Measurements from ENCODE around the gene TRIP10. TPM values are rescaled to one million over a fixed set of nuclear protein-coding genes. Genes with fewer than 3 reads are reported as not detected.

TRIP10 gene
- total and polyA plus RNA-seq, 2 of the 13 experiments (the other 11 are each of a cell fraction or from before 2014, with no cell fraction given): 32.5 to 33.2 TPM

DNA sequence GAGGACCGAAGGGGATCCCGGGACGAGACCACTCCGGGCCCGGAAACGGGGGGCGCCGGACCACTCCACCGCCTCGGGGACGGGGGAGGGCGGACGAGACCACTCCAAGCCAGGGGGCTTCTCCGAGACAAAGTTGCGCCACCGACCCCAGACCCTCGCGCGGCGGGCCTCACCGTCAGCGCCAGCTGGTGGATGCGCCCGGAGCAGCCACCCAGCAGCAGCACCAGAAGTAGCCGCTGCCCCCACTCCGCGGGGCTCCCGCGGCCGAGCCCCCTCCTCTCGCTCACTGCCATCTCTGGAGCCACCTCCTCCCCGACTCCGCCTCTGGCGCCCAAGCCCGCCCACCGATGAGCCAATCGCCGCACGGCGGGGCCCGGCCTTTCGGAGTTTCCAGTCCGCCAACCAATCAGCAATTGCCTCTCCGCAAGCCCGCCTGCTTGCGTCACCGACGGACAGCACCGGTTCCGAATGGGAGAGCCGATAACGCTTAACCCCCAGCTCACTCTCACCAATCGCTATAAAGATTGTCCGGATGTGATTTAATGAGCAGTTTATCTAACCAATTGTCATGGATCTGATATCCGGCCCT is 2.1 kb upstream of the TRIP10 start, which contains the start of gene GPR108 (continued):
- TF ChIP-seq, protein P1, sequence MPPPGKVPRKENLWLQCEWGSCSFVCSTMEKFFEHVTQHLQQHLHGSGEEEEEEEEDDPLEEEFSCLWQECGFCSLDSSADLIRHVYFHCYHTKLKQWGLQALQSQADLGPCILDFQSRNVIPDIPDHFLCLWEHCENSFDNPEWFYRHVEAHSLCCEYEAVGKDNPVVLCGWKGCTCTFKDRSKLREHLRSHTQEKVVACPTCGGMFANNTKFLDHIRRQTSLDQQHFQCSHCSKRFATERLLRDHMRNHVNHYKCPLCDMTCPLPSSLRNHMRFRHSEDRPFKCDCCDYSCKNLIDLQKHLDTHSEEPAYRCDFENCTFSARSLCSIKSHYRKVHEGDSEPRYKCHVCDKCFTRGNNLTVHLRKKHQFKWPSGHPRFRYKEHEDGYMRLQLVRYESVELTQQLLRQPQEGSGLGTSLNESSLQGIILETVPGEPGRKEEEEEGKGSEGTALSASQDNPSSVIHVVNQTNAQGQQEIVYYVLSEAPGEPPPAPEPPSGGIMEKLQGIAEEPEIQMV (CRISPR knock-in tag; IDR thresholded peaks at IDR 0.05; ENCODE audit: low read depth): no peak
- no peak for TF ChIP-seq CBX5 (CRISPR knock-in tag; IDR thresholded peaks at IDR 0.05; ENCODE audit: borderline replicate concordance)
- TF ChIP-seq ZNF788 (CRISPR knock-in tag; IDR thresholded peaks at IDR 0.05; ENCODE audit: borderline replicate concordance): peak; percentile 60
- 0 out of 2 replicates have a peak, but pooled peaks have one; percentile 30 for TF ChIP-seq HCFC1 (IDR thresholded peaks at IDR 0.05; ENCODE audit: low read depth, low read length)
- TF ChIP-seq, protein P2, sequence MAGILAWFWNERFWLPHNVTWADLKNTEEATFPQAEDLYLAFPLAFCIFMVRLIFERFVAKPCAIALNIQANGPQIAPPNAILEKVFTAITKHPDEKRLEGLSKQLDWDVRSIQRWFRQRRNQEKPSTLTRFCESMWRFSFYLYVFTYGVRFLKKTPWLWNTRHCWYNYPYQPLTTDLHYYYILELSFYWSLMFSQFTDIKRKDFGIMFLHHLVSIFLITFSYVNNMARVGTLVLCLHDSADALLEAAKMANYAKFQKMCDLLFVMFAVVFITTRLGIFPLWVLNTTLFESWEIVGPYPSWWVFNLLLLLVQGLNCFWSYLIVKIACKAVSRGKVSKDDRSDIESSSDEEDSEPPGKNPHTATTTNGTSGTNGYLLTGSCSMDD (CRISPR knock-in tag; IDR thresholded peaks at IDR 0.05): no peak
- TF ChIP-seq CCAR2 (optimal IDR thresholded peaks at IDR 0.05; ENCODE audit: low read depth, low read length): no peak
- no peak for TF ChIP-seq ATAD3A (CRISPR knock-in tag; IDR thresholded peaks at IDR 0.05)
- peak; percentile 58 for TF ChIP-seq RBM39 (IDR thresholded peaks at IDR 0.05; ENCODE audit: low read depth, low read length, poor library complexity, severe bottlenecking)
- no peak for TF ChIP-seq KDM5A (IDR thresholded peaks at IDR 0.05; ENCODE audit: borderline replicate concordance, low read length)
- TF ChIP-seq, protein P3, sequence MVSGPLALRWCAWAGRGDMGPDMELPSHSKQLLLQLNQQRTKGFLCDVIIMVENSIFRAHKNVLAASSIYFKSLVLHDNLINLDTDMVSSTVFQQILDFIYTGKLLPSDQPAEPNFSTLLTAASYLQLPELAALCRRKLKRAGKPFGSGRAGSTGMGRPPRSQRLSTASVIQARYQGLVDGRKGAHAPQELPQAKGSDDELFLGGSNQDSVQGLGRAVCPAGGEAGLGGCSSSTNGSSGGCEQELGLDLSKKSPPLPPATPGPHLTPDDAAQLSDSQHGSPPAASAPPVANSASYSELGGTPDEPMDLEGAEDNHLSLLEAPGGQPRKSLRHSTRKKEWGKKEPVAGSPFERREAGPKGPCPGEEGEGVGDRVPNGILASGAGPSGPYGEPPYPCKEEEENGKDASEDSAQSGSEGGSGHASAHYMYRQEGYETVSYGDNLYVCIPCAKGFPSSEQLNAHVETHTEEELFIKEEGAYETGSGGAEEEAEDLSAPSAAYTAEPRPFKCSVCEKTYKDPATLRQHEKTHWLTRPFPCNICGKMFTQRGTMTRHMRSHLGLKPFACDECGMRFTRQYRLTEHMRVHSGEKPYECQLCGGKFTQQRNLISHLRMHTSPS (CRISPR knock-in tag; IDR thresholded peaks at IDR 0.05; ENCODE audit: low read depth): no peak
- peak; percentile 84 for TF ChIP-seq CEBPB (IDR thresholded peaks at IDR 0.05; ENCODE audit: borderline replicate concordance, low read depth, low read length)
- peak; percentile 64; the same call in 1 of the 2 replicates for TF ChIP-seq ZNF776 (CRISPR knock-in tag; IDR thresholded peaks at IDR 0.05)
- TF ChIP-seq YY1 (IDR thresholded peaks at IDR 0.05; ENCODE audit: insufficient read depth, insufficient replicate concordance, low read depth, low read length): peak; percentile 44
- no peak for TF ChIP-seq ZC3H4 (CRISPR knock-in tag; IDR thresholded peaks at IDR 0.05; ENCODE audit: borderline replicate concordance)
- peak; percentile 49; the same call in 1 of the 2 replicates for TF ChIP-seq RAD21 (CRISPR knock-in tag; IDR thresholded peaks at IDR 0.05)
- peak; percentile 98 for TF ChIP-seq MAZ (IDR thresholded peaks at IDR 0.05; ENCODE audit: borderline replicate concordance, low read depth, low read length)
- TF ChIP-seq MAZ (CRISPR knock-in tag; IDR thresholded peaks at IDR 0.05; ENCODE audit: low read depth): peak; percentile 89
- TF ChIP-seq, protein P4, sequence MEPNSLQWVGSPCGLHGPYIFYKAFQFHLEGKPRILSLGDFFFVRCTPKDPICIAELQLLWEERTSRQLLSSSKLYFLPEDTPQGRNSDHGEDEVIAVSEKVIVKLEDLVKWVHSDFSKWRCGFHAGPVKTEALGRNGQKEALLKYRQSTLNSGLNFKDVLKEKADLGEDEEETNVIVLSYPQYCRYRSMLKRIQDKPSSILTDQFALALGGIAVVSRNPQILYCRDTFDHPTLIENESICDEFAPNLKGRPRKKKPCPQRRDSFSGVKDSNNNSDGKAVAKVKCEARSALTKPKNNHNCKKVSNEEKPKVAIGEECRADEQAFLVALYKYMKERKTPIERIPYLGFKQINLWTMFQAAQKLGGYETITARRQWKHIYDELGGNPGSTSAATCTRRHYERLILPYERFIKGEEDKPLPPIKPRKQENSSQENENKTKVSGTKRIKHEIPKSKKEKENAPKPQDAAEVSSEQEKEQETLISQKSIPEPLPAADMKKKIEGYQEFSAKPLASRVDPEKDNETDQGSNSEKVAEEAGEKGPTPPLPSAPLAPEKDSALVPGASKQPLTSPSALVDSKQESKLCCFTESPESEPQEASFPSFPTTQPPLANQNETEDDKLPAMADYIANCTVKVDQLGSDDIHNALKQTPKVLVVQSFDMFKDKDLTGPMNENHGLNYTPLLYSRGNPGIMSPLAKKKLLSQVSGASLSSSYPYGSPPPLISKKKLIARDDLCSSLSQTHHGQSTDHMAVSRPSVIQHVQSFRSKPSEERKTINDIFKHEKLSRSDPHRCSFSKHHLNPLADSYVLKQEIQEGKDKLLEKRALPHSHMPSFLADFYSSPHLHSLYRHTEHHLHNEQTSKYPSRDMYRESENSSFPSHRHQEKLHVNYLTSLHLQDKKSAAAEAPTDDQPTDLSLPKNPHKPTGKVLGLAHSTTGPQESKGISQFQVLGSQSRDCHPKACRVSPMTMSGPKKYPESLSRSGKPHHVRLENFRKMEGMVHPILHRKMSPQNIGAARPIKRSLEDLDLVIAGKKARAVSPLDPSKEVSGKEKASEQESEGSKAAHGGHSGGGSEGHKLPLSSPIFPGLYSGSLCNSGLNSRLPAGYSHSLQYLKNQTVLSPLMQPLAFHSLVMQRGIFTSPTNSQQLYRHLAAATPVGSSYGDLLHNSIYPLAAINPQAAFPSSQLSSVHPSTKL (CRISPR knock-in tag; IDR thresholded peaks at IDR 0.05): peak; percentile 16; the same call in 1 of the 2 replicates
- TF ChIP-seq EZH2 (conservative IDR thresholded peaks at IDR 0.05; ENCODE audit: low read depth, low read length): no peak
- TF ChIP-seq, protein P5, sequence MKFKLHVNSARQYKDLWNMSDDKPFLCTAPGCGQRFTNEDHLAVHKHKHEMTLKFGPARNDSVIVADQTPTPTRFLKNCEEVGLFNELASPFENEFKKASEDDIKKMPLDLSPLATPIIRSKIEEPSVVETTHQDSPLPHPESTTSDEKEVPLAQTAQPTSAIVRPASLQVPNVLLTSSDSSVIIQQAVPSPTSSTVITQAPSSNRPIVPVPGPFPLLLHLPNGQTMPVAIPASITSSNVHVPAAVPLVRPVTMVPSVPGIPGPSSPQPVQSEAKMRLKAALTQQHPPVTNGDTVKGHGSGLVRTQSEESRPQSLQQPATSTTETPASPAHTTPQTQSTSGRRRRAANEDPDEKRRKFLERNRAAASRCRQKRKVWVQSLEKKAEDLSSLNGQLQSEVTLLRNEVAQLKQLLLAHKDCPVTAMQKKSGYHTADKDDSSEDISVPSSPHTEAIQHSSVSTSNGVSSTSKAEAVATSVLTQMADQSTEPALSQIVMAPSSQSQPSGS (CRISPR knock-in tag; IDR thresholded peaks at IDR 0.05): no peak

Measured in HepG2 (cell line).